ENCODE measurements around the gene VAC14.

- no peak for TF ChIP-seq CTCF (conservative IDR thresholded peaks at IDR 0.05; ENCODE audit: low read depth in 2 of 2)
- TF ChIP-seq ETS1 (IDR thresholded peaks at IDR 0.05) = no peak
- TF ChIP-seq REST (IDR thresholded peaks at IDR 0.05; ENCODE audit: unreplicated experiment) = no peak
- TF ChIP-seq EZH2 (IDR thresholded peaks at IDR 0.05; ENCODE audit: low read depth, unreplicated experiment) = no peak
- TF ChIP-seq EZH2phosphoT487 (IDR thresholded peaks at IDR 0.05; ENCODE audit: unreplicated experiment) = no peak
- no peak for TF ChIP-seq ZNF331 (CRISPR knock-in tag; IDR thresholded peaks at IDR 0.05; ENCODE audit: low read depth)
- no peak for TF ChIP-seq POLR2AphosphoS5 (IDR thresholded peaks at IDR 0.05; ENCODE audit: low read depth)
- TF ChIP-seq NANOG (IDR thresholded peaks at IDR 0.05; ENCODE audit: borderline replicate concordance) = no peak
- TF ChIP-seq CREB1 (CRISPR knock-in tag; IDR thresholded peaks at IDR 0.05; ENCODE audit: low read depth) = no peak
- no peak for TF ChIP-seq ZNF114 (CRISPR knock-in tag; IDR thresholded peaks at IDR 0.05)
- TF ChIP-seq JUNB (IDR thresholded peaks at IDR 0.05; ENCODE audit: unreplicated experiment) = no peak
- TF ChIP-seq ZNF462 (CRISPR knock-in tag; IDR thresholded peaks at IDR 0.05) = no peak
These were observed 126.5 kb downstream of the VAC14 start for GRCh38 chr16:70674221-70675014.

Measured in GM23338 (cell line).